H1 (cell line): ENCODE data around the gene C1QA. TPM values are rescaled to one million over a fixed set of nuclear protein-coding genes. Genes with fewer than 3 reads are reported as not detected.

Source experiments
- CTCF ChIA-PET: fragments of 300-600 bp; sonication (Branson Sonifier 250); formaldehyde crosslinking; loops from one replicate; lab custom pipeline; 2021; ENCODE audit not compliant: partially characterized antibody; lab: Charles Lee
- POLR2A ChIA-PET: fragments of 300-600 bp; sonication (Branson Sonifier 250); formaldehyde crosslinking; loops from one replicate; lab custom pipeline; 2021; ENCODE audit warnings: inconsistent platforms; ENCODE audit not compliant: partially characterized antibody; lab: Charles Lee
- DNase-seq, 2 experiments: peaks; one replicate each; pipeline versions ENCODE4 v3.0.0 to v3.0.0-alpha.2; 2010 to 2022; ENCODE audit warnings: low spot score in 2 of 2, low read depth in 1 of 2, mixed read lengths in 1 of 2
- FAIRE-seq: peaks from 2 replicates; lab custom pipeline; 2011; peaks lifted over from hg19 to GRCh38; lab: Jason Lieb, UNC
- H2AFZ ChIP-seq: 2 replicates; pipeline ENCODE4 v1.8.1; 2012; ENCODE audit warnings: low read length, inconsistent platforms
- H2AK5ac ChIP-seq: 2 replicates; pipeline ENCODE4 v1.6.1; 2013; ENCODE audit warnings: low read depth, low read length
- H2BK120ac ChIP-seq: replicated peaks from 2 replicates; pipeline ENCODE3; 2013; ENCODE audit warnings: low read depth, low read length, inconsistent platforms
- H2BK12ac ChIP-seq: 2 replicates; pipeline ENCODE4 v1.6.1; 2013; ENCODE audit warnings: low read depth, low read length
- H2BK15ac ChIP-seq: 2 replicates; pipeline ENCODE4 v1.6.1; 2013; ENCODE audit warnings: low read length
- H2BK20ac ChIP-seq: 2 replicates; pipeline ENCODE4 v1.6.1; 2013; ENCODE audit warnings: low read length
- H2BK5ac ChIP-seq: 2 replicates; pipeline ENCODE4 v1.6.1; 2013; ENCODE audit warnings: low read depth, low read length
- H3K14ac ChIP-seq: 2 replicates; pipeline ENCODE4 v1.6.1; 2013; ENCODE audit warnings: inconsistent platforms; ENCODE audit not compliant: insufficient read length
- H3K18ac ChIP-seq: 2 replicates; pipeline ENCODE4 v1.6.1; 2013; ENCODE audit warnings: low read length; ENCODE audit errors: extremely low read depth
- H3K23ac ChIP-seq: 2 replicates; pipeline ENCODE4 v1.6.1; 2013; ENCODE audit warnings: inconsistent platforms; ENCODE audit not compliant: insufficient read length
- H3K23me2 ChIP-seq: 2 replicates; pipeline ENCODE4 v1.6.1; 2013; ENCODE audit warnings: low read depth, low read length
- H3K27ac ChIP-seq: 2 replicates; pipeline ENCODE4 v1.6.1; 2011; ENCODE audit warnings: low read depth, low read length, inconsistent platforms
- H3K27me3 ChIP-seq, 4 experiments: replicated peaks in 1 of 4; 1 replicate in 1 of 4; 2 replicates in 3 of 4; pipeline versions ENCODE4 v1.6.1 to v1.8.1; 2011 to 2013; ENCODE audit warnings: low read length in 3 of 4, mild to moderate bottlenecking in 3 of 4, inconsistent platforms in 2 of 4, mixed read lengths in 2 of 4, moderate library complexity in 1 of 4; ENCODE audit not compliant: control insufficient read depth in 3 of 4, insufficient read depth in 3 of 4; ENCODE audit errors: extremely low read depth in 1 of 4
- H3K36me3 ChIP-seq, 4 experiments: 2 replicates each; pipeline versions ENCODE4 v1.6.1 to v1.8.1; 2011 to 2013; ENCODE audit warnings: mild to moderate bottlenecking in 4 of 4, low read length in 3 of 4, moderate library complexity in 2 of 4, control low read depth in 1 of 4, inconsistent platforms in 1 of 4; ENCODE audit not compliant: insufficient read depth in 4 of 4, control insufficient read depth in 2 of 4
- H3K4ac ChIP-seq: replicated peaks from 2 replicates; pipeline ENCODE3; 2013; ENCODE audit warnings: low read length, low read depth, mixed read lengths, inconsistent platforms; ENCODE audit not compliant: insufficient read length
- H3K4me1 ChIP-seq, 4 experiments: replicated peaks in 1 of 4; 1 replicate in 1 of 4; 2 replicates in 3 of 4; pipeline versions ENCODE4 v1.6.1 to v1.8.1; 2011 to 2013; ENCODE audit warnings: low read length in 3 of 4, inconsistent platforms in 2 of 4, mixed read lengths in 1 of 4; ENCODE audit not compliant: insufficient read depth in 4 of 4, control insufficient read depth in 3 of 4
- H3K4me2 ChIP-seq, 2 experiments: 2 replicates each; pipeline versions ENCODE4 v1.6.1 to v1.8.1; 2011 to 2013; ENCODE audit warnings: low read depth in 2 of 2, low read length in 2 of 2, control low read depth in 1 of 2, inconsistent platforms in 1 of 2, mild to moderate bottlenecking in 1 of 2; ENCODE audit not compliant: insufficient read depth in 1 of 2
- H3K4me3 ChIP-seq, 4 experiments: fragments of 200-600, 300-600 bp in 1 of 4; sonication (generic), shearing (Covaris generic), sonication (Bioruptor Twin) in 1 of 4; 2 replicates each; pipeline versions ENCODE4 v1.5.1 to v1.8.1; 2011 to 2016; ENCODE audit warnings: low read length in 4 of 4, low read depth in 3 of 4, control low read depth in 2 of 4, inconsistent platforms in 2 of 4, mild to moderate bottlenecking in 2 of 4, mixed read lengths in 1 of 4, moderate library complexity in 1 of 4; ENCODE audit not compliant: insufficient read depth in 2 of 4; ENCODE audit errors: extremely low read depth in 1 of 4
- H3K56ac ChIP-seq: replicated peaks from 2 replicates; pipeline ENCODE3; 2013; ENCODE audit warnings: low read depth, mild to moderate bottlenecking, mixed read lengths, low read length, inconsistent platforms; ENCODE audit not compliant: insufficient read length
- H3K79me1 ChIP-seq: 2 replicates; pipeline ENCODE4 v1.6.1; 2013; ENCODE audit warnings: low read depth, low read length, control low read depth
- H3K79me2 ChIP-seq, 2 experiments: 2 replicates each; pipeline versions ENCODE4 v1.6.1 to v1.8.1; 2012 to 2013; ENCODE audit warnings: low read length in 2 of 2, mild to moderate bottlenecking in 2 of 2, inconsistent platforms in 1 of 2; ENCODE audit not compliant: insufficient read depth in 2 of 2, control insufficient read depth in 1 of 2
- H3K9ac ChIP-seq, 4 experiments: replicated peaks in 1 of 4; 1 replicate in 1 of 4; 2 replicates in 3 of 4; pipeline versions ENCODE4 v1.6.1 to v1.8.1; 2011 to 2013; ENCODE audit warnings: low read depth in 3 of 4, low read length in 3 of 4, control low read depth in 2 of 4, mild to moderate bottlenecking in 2 of 4, moderate library complexity in 2 of 4, inconsistent platforms in 1 of 4; ENCODE audit errors: extremely low read depth in 1 of 4
- H3K9me3 ChIP-seq, 2 experiments: 2 replicates each; pipeline versions ENCODE4 v1.6.1 to v1.8.1; 2012 to 2013; ENCODE audit warnings: mild to moderate bottlenecking in 2 of 2, moderate library complexity in 2 of 2, control low read depth in 1 of 2, inconsistent platforms in 1 of 2, low read depth in 1 of 2, low read length in 1 of 2, mixed read lengths in 1 of 2; ENCODE audit not compliant: insufficient read depth in 2 of 2
- H4K20me1 ChIP-seq, 2 experiments: replicated peaks in 1 of 2; 2 replicates each; pipeline versions ENCODE3 to v1.8.1; 2011 to 2013; ENCODE audit warnings: inconsistent platforms in 2 of 2, low read length in 2 of 2, mild to moderate bottlenecking in 1 of 2; ENCODE audit not compliant: insufficient read depth in 2 of 2, control insufficient read depth in 1 of 2
- H4K5ac ChIP-seq: 2 replicates; pipeline ENCODE4 v1.6.1; 2013; ENCODE audit warnings: low read length, low read depth, mixed read lengths, inconsistent platforms; ENCODE audit not compliant: insufficient read length
- H4K8ac ChIP-seq: 2 replicates; pipeline ENCODE4 v1.8.0; 2013; ENCODE audit warnings: mild to moderate bottlenecking, moderate library complexity, low read length, inconsistent platforms; ENCODE audit not compliant: insufficient read depth; ENCODE audit errors: extremely low read depth
- H4K91ac ChIP-seq: replicated peaks from 2 replicates; pipeline ENCODE3; 2013; ENCODE audit warnings: low read length, mixed read lengths, inconsistent platforms; ENCODE audit not compliant: insufficient read length
- ASH2L ChIP-seq: fragments of 200-600, 300-600 bp; sonication (generic); IDR thresholded peaks from one replicate; pipeline ENCODE4 v1.7.1; 2017; ENCODE audit warnings: low read length
- EP300 ChIP-seq, 2 experiments: IDR thresholded peaks; 1 replicate in 1 of 2; 2 replicates in 1 of 2; pipeline ENCODE4 v1.6.1; 2011 to 2012; ENCODE audit warnings: low read depth in 2 of 2, low read length in 2 of 2, mild to moderate bottlenecking in 2 of 2, borderline replicate concordance in 1 of 2, inconsistent platforms in 1 of 2, moderate library complexity in 1 of 2
- NRF1 ChIP-seq: IDR thresholded peaks from 2 replicates; pipeline ENCODE4 v1.6.1; 2011; ENCODE audit warnings: mild to moderate bottlenecking, low read depth, low read length, improper control_type of control experiment
- SIX5 ChIP-seq: IDR thresholded peaks from 2 replicates; pipeline ENCODE4 v1.6.1; 2011; ENCODE audit warnings: mild to moderate bottlenecking, low read depth, low read length
- TEAD4 ChIP-seq: IDR thresholded peaks from 2 replicates; pipeline ENCODE4 v1.6.1; 2012; ENCODE audit warnings: low read depth, low read length, inconsistent platforms, mixed read lengths
- WGBS, 2 experiments: shearing (Covaris generic) in 1 of 2; methylation state at CpG; one replicate each; pipeline versions ENCODE4 v1.1.6 to v1.1.7; 2013 to 2015; ENCODE audit warnings: low lambda C conversion rate in 2 of 2, mixed read lengths in 2 of 2, inconsistent platforms in 1 of 2, low coverage in 1 of 2, missing lambda C conversion rate in 1 of 2; ENCODE audit not compliant: insufficient replicate concordance in 2 of 2, insufficient coverage in 1 of 2, insufficient read length in 1 of 2; ENCODE audit errors: extremely low coverage in 1 of 2, missing lambda C conversion rate in 1 of 2; 5-methylcytosine and 5-hydroxymethylcytosine counted together
- long read RNA-seq, 2 experiments: library from RNA in 1 of 2; library from capped mRNA in 1 of 2; stranded (forward); transcript quantifications; one replicate each; pipeline ENCODE4 v2.0.0, GENCODE V29; 2021; ENCODE audit warnings: inconsistent platforms in 1 of 2
- polyA minus RNA-seq, 3 experiments: library from RNA; depleted of rRNA, polyadenylated mRNA; stranded (reverse); fragments of >200 nt; gene quantifications; 1 replicate in 2 of 3; 2 replicates in 1 of 3; pipeline ENCODE4 v1.2.3, GENCODE V29; 2011
- polyA plus RNA-seq, 7 experiments: library from polyadenylated mRNA; depleted of rRNA in 3 of 7; stranded (reverse) in 5 of 7; unstranded in 2 of 7; fragments of >200 nt in 5 of 7; fragments of 200-250 nt in 2 of 7; gene quantifications; 1 replicate in 5 of 7; 2 replicates in 1 of 7; 4 replicates in 1 of 7; pipeline versions ENCODE4 v1.2.1 to v1.2.3, GENCODE V29; 2011 to 2013; ENCODE audit warnings: missing spikeins in 2 of 7, mixed read lengths in 2 of 7
- total RNA-seq: library from RNA; stranded (reverse); fragmentation: NEBNext Ultra II Directional; extraction: Animal tissue kit (Norgen Biotek cat#: 25700); gene quantifications from 2 replicates; pipeline ENCODE4 v1.2.1, GENCODE V29; 2021
- TF ChIP-seq, protein P1 (sequence below), 3 experiments: IDR thresholded peaks; 1 replicate in 2 of 3; 2 replicates in 1 of 3; pipeline versions ENCODE4 v1.5.1 to v1.6.1; 2011; ENCODE audit warnings: low read length in 3 of 3, mild to moderate bottlenecking in 3 of 3, inconsistent platforms in 2 of 3, low read depth in 1 of 3, moderate library complexity in 1 of 3; ENCODE audit not compliant: insufficient read depth in 1 of 3; ENCODE audit errors: control extremely low read depth in 1 of 3

Gene C1QA, protein sequence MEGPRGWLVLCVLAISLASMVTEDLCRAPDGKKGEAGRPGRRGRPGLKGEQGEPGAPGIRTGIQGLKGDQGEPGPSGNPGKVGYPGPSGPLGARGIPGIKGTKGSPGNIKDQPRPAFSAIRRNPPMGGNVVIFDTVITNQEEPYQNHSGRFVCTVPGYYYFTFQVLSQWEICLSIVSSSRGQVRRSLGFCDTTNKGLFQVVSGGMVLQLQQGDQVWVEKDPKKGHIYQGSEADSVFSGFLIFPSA
- total RNA-seq (not detected in 2 replicates), polyA plus RNA-seq (2011; rRNA removed) (not detected in 2 replicates), polyA minus RNA-seq (2011; rRNA and poly(A)+ RNA removed) (not detected in 2 replicates)
- polyA plus RNA-seq (2011; cell fraction: cytosol; rRNA removed) = not detected
- not detected for polyA plus RNA-seq (2011; cell fraction: nucleus; rRNA removed)
- not detected in 4 replicates for polyA plus RNA-seq (2012, experiment 1 of 2)
- not detected for polyA plus RNA-seq (2012, experiment 2 of 2)
- not detected for polyA plus RNA-seq (2013, experiment 1 of 2)
- polyA plus RNA-seq (2013, experiment 2 of 2) = not detected
- not detected for polyA minus RNA-seq (2011; cell fraction: cytosol; rRNA and poly(A)+ RNA removed)
- not detected for polyA minus RNA-seq (2011; cell fraction: nucleus; rRNA and poly(A)+ RNA removed)
- long read RNA-seq, experiment 1 = 0 reads
- long read RNA-seq, experiment 2 = 0 reads

DNA sequence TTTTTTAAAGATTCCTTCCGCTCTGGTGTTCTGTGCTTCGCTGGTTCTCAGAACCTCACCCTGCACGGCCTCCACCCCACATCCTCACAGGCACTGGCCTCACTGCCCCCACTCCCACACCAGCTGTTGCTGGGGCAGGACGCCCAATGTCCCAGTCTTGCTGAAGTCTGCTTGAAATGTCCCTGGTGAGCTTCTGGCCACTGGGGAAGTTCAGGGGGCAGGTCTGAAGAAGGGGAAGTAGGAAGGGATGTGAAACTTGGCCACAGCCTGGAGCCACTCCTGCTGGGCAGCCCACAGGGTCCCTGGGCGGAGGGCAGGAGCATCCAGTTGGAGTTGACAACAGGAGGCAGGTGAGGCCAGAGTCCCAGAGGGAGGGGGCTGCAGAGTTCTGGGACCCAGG, at the start of gene C1QA:
Gene C1QA (plus strand): TSS at position 276 of the 400 bp plus-strand sequence. CDS start 989 bp downstream, outside the sequence.
- peak within 1 kb of the TSS; percentile 46 for H3K4ac ChIP-seq
- no peak within 1 kb of the TSS for H2AK5ac ChIP-seq
- no peak within 1 kb of the TSS for H2AFZ ChIP-seq
- H3K36me3 ChIP-seq = no peaks in the 10 kb centered on the region
- no peak within 1 kb of the TSS for H2BK12ac ChIP-seq
- FAIRE-seq = no peak
- no peak within 1 kb of the TSS; a peak in 1 of 8 replicates for H3K4me3 ChIP-seq
- POLR2A ChIA-PET = interaction anchor here (1.5 kb wide), 1 partner anchor 109 kb away, joined by 4 read pairs; no protein-coding TSS in a partner anchor
- no peak within 1 kb of the TSS; the same call in 1 of the 2 replicates for H2BK20ac ChIP-seq
- no peak within 1 kb of the TSS for H3K27ac ChIP-seq
- H3K56ac ChIP-seq = no peak within 1 kb of the TSS
- H2BK5ac ChIP-seq = no peak within 1 kb of the TSS
- no peak within 1 kb of the TSS for H3K23ac ChIP-seq
- peak within 1 kb of the TSS; percentile 48 for H3K18ac ChIP-seq
- H3K4me2 ChIP-seq = no peak within 1 kb of the TSS
- no peak for DNase-seq
- no peak within 1 kb of the TSS for H4K5ac ChIP-seq
- H3K79me1 ChIP-seq = no peaks in the 10 kb centered on the region
- no peak within 1 kb of the TSS; a peak in 1 of 7 replicates for H3K9ac ChIP-seq
- no peak within 1 kb of the TSS for H2BK120ac ChIP-seq
- CTCF ChIA-PET = interaction anchor here (0.5 to 3.5 kb wide), 8 partner anchors 10 to 371 kb away, joined by 3 to 16 read pairs (median 4); no protein-coding TSS in a partner anchor
- no peaks in the 10 kb centered on the region for H3K79me2 ChIP-seq
- 93% methylated on average over 5 of the region's 5 CpGs; no CpG with 5 or more reads in 1 of the 2 experiments for WGBS, 2 experiments
- no peaks in the 10 kb centered on the region for H4K20me1 ChIP-seq
- no peaks in the 10 kb centered on the region for H3K23me2 ChIP-seq
- no peak within 1 kb of the TSS for H4K8ac ChIP-seq
- H4K91ac ChIP-seq = peak within 1 kb of the TSS; percentile 32
- H3K4me1 ChIP-seq = peaks cover 0 to 6% (median 4%) of the 10 kb centered on the region in 4 experiments; a peak in 4 of 7 replicates
- H2BK15ac ChIP-seq = no peak within 1 kb of the TSS
- no peak within 1 kb of the TSS for H3K14ac ChIP-seq
- TF ChIP-seq, protein P1, sequence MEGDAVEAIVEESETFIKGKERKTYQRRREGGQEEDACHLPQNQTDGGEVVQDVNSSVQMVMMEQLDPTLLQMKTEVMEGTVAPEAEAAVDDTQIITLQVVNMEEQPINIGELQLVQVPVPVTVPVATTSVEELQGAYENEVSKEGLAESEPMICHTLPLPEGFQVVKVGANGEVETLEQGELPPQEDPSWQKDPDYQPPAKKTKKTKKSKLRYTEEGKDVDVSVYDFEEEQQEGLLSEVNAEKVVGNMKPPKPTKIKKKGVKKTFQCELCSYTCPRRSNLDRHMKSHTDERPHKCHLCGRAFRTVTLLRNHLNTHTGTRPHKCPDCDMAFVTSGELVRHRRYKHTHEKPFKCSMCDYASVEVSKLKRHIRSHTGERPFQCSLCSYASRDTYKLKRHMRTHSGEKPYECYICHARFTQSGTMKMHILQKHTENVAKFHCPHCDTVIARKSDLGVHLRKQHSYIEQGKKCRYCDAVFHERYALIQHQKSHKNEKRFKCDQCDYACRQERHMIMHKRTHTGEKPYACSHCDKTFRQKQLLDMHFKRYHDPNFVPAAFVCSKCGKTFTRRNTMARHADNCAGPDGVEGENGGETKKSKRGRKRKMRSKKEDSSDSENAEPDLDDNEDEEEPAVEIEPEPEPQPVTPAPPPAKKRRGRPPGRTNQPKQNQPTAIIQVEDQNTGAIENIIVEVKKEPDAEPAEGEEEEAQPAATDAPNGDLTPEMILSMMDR (IDR thresholded peaks at IDR 0.05; ENCODE audit: control extremely low read depth in 1 of 3, insufficient read depth in 1 of 3, low read depth in 1 of 3, low read length in 3 of 3) = no peak
- TF ChIP-seq ASH2L (no peak), NRF1 (no peak), EP300 (IDR thresholded peaks at IDR 0.05; ENCODE audit: borderline replicate concordance in 1 of 2, low read depth in 2 of 2, low read length in 2 of 2) (no peak), SIX5 (no peak), TEAD4 (no peak)
- peaks cover 6 to 8% of the 10 kb centered on the region in 2 experiments; a peak in 2 of 4 replicates for H3K9me3 ChIP-seq
- no peaks in the 10 kb centered on the region for H3K27me3 ChIP-seq
